Measurements from ENCODE around the gene PPP1R12B. TPM values are rescaled to one million over a fixed set of nuclear protein-coding genes. Genes with fewer than 3 reads are reported as not detected.
A peak's percentile ranks its signal among the peaks of the same experiment; 100 is the strongest.

The PPP1R12B gene
- total and polyA plus RNA-seq, 2 donors (not counting 1 experiment from before 2014, with no cell fraction given) = 13.4 to 21.7 TPM

- Histone ChIP-seq H2AFZ (ENCODE audit: low read length) (no peak overlapping the region), H3K4me1 (ENCODE audit: control insufficient read depth, extremely low read depth, insufficient read depth, low read length) (peaks cover 48% of the 10 kb centered on the region), H3K4me2 (ENCODE audit: extremely low read depth, insufficient read depth, low read length) (peak overlapping the region; percentile 49), H3K27ac (ENCODE audit: insufficient read depth, low read length) (peak overlapping the region; percentile 84), H4K20me1 (ENCODE audit: control insufficient read depth, extremely low read depth, insufficient read depth, low read length) (no peaks in the 10 kb centered on the region), H3K4me3 (replicated peaks in 1 of 4; ENCODE audit: control extremely low read depth in 1 of 4, insufficient read depth in 1 of 4, low read depth in 3 of 4, low read length in 4 of 4) (no peak overlapping the region), H3K79me2 (ENCODE audit: control insufficient read depth, insufficient read depth, low read length) (no peaks in the 10 kb centered on the region), H3K27me3 (ENCODE audit: control insufficient read depth, insufficient read depth, low read length) (no peaks in the 10 kb centered on the region), H3K9me3 (ENCODE audit: control insufficient read depth, insufficient read depth, low read depth, low read length) (no peaks in the 10 kb centered on the region), H3K9ac (ENCODE audit: insufficient read depth, low read length) (no peak overlapping the region), H3K36me3 (ENCODE audit: control insufficient read depth, insufficient read depth, low read length) (no peaks in the 10 kb centered on the region)
- DNase-seq (ENCODE audit: low read depth in 2 of 2) = peak; percentile 87 to 93
- TF ChIP-seq EZH2 (IDR thresholded peaks at IDR 0.05; ENCODE audit: low read length, missing control alignments) (no peak), CTCF (conservative IDR thresholded peaks at IDR 0.05 in 1 of 2, IDR thresholded peaks at IDR 0.05 in 1 of 2; ENCODE audit: low read depth in 1 of 2, low read length in 2 of 2) (peak in 1 of 2 donors; percentile 3)
These were observed 229.6 kb downstream of the PPP1R12B start for GRCh38 chr1:202578001-202578504.

GRCh38 chr1:202578565-202578964 is 230.1 kb downstream of the PPP1R12B start:
- H2AFZ ChIP-seq (ENCODE audit: low read length) = no peak overlapping the region

GRCh38 chr1:202579806-202580205 is 231.3 kb downstream of the PPP1R12B start:
- Histone ChIP-seq H3K4me3 (replicated peaks in 1 of 4; ENCODE audit: control extremely low read depth in 1 of 4, insufficient read depth in 1 of 4, low read depth in 3 of 4, low read length in 4 of 4) (no peak overlapping the region), H3K4me1 (ENCODE audit: control insufficient read depth, extremely low read depth, insufficient read depth, low read length) (peaks cover 47% of the 10 kb centered on the region), H3K9ac (ENCODE audit: insufficient read depth, low read length) (no peak overlapping the region)

More at GRCh38 chr1:202578565-202578964, 230.1 kb downstream of the PPP1R12B start:
- H4K20me1 ChIP-seq (ENCODE audit: control insufficient read depth, extremely low read depth, insufficient read depth, low read length) = no peaks in the 10 kb centered on the region
- H3K27me3 ChIP-seq (ENCODE audit: control insufficient read depth, insufficient read depth, low read length) = no peaks in the 10 kb centered on the region
- no peaks in the 10 kb centered on the region for H3K79me2 ChIP-seq (ENCODE audit: control insufficient read depth, insufficient read depth, low read length)
- peak; percentile 58 to 79 for DNase-seq (ENCODE audit: low read depth in 2 of 2)
- H3K36me3 ChIP-seq (ENCODE audit: control insufficient read depth, insufficient read depth, low read length) = no peaks in the 10 kb centered on the region
- no peak overlapping the region for H3K4me3 ChIP-seq (replicated peaks in 1 of 4; ENCODE audit: control extremely low read depth in 1 of 4, insufficient read depth in 1 of 4, low read depth in 3 of 4, low read length in 4 of 4)
- no peak overlapping the region for H3K9ac ChIP-seq (ENCODE audit: insufficient read depth, low read length)
- H3K4me2 ChIP-seq (ENCODE audit: extremely low read depth, insufficient read depth, low read length) = peak overlapping the region; percentile 49
- peak overlapping the region; percentile 84 for H3K27ac ChIP-seq (ENCODE audit: insufficient read depth, low read length)
- peaks cover 48% of the 10 kb centered on the region for H3K4me1 ChIP-seq (ENCODE audit: control insufficient read depth, extremely low read depth, insufficient read depth, low read length)
- no peaks in the 10 kb centered on the region for H3K9me3 ChIP-seq (ENCODE audit: control insufficient read depth, insufficient read depth, low read depth, low read length)
- TF ChIP-seq CTCF (conservative IDR thresholded peaks at IDR 0.05 in 1 of 2, IDR thresholded peaks at IDR 0.05 in 1 of 2; ENCODE audit: low read depth in 1 of 2, low read length in 2 of 2) (no peak), EZH2 (IDR thresholded peaks at IDR 0.05; ENCODE audit: low read length, missing control alignments) (no peak)

More at GRCh38 chr1:202579806-202580205, 231.3 kb downstream of the PPP1R12B start:
- H3K36me3 ChIP-seq (ENCODE audit: control insufficient read depth, insufficient read depth, low read length) = no peaks in the 10 kb centered on the region
- no peaks in the 10 kb centered on the region for H3K9me3 ChIP-seq (ENCODE audit: control insufficient read depth, insufficient read depth, low read depth, low read length)
- no peaks in the 10 kb centered on the region for H3K79me2 ChIP-seq (ENCODE audit: control insufficient read depth, insufficient read depth, low read length)
- no peak overlapping the region for H2AFZ ChIP-seq (ENCODE audit: low read length)
- H4K20me1 ChIP-seq (ENCODE audit: control insufficient read depth, extremely low read depth, insufficient read depth, low read length) = no peaks in the 10 kb centered on the region
- peak overlapping the region; percentile 63 for H3K4me2 ChIP-seq (ENCODE audit: extremely low read depth, insufficient read depth, low read length)
- H3K27me3 ChIP-seq (ENCODE audit: control insufficient read depth, insufficient read depth, low read length) = no peaks in the 10 kb centered on the region
- no peak for TF ChIP-seq EZH2 (IDR thresholded peaks at IDR 0.05; ENCODE audit: low read length, missing control alignments)
- no peak for TF ChIP-seq CTCF (conservative IDR thresholded peaks at IDR 0.05 in 1 of 2, IDR thresholded peaks at IDR 0.05 in 1 of 2; ENCODE audit: low read depth in 1 of 2, low read length in 2 of 2)
- peak; percentile 96 to 97 for DNase-seq (ENCODE audit: low read depth in 2 of 2)
- peak overlapping the region; percentile 84 for H3K27ac ChIP-seq (ENCODE audit: insufficient read depth, low read length)
